SIG-M5 treated with dmso at 0.1 percent for 504 hours (cell line): ENCODE data around the gene PAFAH1B2.
"Not testable (repeated sequence)": the region's sequence is repeated elsewhere in the genome, so short reads cannot be mapped to it uniquely, and the experiment has no call there.

Experiments used
- DNase-seq: peaks from one replicate; lab custom pipeline; 2025; ENCODE audit not compliant: unreplicated experiment; lab: John Stamatoyannopoulos, UW

PAFAH1B2 gene, protein sequence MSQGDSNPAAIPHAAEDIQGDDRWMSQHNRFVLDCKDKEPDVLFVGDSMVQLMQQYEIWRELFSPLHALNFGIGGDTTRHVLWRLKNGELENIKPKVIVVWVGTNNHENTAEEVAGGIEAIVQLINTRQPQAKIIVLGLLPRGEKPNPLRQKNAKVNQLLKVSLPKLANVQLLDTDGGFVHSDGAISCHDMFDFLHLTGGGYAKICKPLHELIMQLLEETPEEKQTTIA

DNA sequence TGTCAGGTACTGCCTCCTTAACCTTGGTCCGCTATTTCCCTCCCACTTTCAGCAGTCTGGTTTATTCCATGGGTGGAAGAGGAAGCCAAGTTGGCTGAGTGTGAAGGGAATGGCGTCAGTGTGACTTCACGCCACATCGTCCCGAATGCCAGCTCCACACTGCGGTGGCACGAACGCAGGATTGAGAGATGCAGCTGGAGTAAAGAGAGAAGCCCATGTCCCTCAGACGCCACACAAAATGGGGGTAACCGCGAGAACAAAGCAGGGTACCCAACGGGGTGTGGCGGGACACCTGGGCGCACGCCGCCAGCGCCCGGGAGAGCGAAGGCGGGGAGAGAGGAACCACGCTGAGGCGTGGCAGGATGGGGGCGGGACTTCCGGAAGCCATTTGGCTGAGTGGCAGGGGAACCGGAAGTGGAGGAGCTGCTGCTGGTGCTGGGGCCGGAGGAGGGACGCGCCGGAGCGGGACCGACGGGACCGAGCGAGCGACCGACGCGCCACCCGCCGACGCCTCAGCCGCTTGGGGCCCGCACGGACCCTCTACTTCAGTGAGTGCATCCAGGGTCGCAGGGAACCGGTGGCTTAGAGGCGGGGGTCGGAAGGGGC, at the start of gene PAFAH1B2:
Gene PAFAH1B2, plus strand, starts transcription at position 417 of the 606 bp plus-strand sequence. CDS start 8,161 bp downstream, outside the sequence.
- DNase-seq: peak; percentile 90

DNA sequence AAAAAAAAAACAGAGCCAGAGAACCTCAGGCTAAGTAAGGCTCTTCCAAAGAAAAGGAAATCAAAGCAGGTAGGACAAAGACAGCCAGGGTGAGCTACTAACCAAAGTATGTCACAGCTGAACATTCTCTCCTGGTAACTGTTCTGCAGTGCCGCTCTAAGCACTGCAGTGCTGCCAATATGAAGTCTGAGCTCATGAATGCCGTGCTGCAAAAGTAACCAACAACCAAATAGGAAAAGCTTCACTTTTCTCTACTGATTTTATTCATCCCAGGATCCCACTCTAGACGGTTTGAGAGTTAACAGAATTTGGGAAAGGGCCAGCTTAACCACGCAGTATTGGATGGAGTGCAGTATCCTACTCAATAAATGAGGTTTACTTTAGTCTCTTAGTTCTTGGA, 49.3 kb upstream of the PAFAH1B2 start:
- DNase-seq: no peak

DNA sequence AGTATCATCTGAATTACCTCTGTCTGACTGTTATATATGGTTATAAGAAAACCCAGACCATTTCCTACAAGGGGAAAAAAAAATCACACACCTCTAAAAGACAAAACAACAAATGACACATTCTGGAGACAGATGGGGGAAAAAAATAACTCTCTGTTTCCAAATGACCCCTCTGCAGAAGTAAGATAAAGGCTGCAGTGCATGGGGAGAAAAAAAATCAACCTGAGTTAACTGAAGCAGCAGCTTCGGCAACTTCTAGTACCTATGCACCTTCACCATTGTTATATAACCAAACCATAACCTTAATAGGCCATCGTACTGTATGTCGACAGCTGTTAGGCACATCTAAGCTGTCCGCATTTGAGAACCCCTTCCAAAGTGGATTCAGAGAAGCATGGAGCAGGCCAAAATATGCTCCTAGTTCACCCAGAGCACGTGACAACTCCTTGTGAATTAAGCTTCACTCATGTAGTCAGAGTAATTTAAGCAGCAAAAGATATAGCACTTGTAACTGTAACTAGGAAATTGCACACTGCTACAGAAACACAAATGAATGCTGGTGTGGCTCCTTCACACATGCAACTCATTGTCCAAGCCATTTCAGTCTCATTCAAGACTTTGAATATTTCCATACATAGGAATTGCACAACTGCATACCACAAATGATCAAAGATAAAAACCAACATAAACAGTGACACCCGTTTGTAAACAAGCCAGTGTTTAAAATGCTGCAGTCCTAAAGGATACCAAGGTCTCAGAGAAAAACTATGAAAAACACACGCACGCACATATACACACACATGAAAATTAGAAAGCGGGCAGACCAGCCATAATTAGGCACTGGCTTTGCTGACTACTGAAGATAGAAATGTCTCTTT, 48.6 kb upstream of the PAFAH1B2 start:
- DNase-seq: no peak

DNA sequence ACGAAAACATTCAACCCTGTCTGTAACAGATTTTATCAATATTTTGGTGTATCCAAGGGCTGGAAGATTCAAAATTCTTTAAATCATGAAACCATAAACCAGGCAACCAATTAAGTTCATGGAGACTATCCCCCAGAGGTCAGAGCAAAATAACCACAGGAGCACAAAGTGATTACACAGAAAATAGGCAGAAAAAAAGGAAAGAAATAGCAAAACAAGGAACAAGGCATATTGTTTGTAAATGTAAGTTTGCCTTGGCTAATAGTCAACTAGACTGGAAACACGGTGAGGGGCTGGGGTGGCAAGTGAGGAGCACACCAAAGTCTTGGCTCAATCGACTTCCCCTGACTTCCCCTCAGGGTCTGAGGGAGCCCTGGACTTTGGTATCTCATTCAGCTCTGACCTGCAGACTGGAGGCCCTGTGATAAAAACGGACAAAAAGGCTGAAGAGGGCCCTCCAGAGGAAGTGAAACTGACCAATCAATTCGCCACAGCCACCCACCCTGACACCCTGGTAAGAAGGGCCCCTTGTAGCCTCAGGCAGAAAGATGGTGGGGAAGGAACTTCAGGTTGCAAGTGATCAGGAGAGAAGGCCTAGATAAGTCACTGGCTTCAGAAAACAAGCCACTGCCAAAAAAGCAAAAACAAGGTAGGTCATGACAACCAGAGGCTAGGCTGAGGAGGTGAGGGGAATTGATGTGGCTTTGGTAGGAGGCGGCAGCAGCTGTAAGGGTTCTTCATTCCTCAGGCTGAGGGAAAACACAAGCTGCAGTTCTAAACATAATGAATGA, 47.7 kb upstream of the PAFAH1B2 start:
- DNase-seq: peak; percentile 82

DNA sequence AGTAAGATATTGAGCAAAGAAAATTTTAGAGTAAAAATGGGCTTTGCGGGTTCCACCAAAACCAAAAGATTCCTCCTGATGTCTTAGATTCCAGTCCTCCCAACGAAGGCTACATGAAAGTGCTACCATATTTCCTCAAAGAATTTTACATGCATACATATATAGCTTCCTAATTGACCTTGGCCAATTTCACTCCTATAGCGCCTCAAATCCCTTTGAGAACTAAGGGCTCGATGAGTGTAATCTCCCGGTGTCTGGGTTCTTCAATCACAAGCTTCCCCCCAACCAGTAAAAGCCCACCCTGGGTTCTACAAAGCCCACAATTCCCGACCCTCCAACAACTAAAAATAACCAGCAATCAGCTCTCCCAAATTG, 47.1 kb upstream of the PAFAH1B2 start:
- no peak for DNase-seq

DNA sequence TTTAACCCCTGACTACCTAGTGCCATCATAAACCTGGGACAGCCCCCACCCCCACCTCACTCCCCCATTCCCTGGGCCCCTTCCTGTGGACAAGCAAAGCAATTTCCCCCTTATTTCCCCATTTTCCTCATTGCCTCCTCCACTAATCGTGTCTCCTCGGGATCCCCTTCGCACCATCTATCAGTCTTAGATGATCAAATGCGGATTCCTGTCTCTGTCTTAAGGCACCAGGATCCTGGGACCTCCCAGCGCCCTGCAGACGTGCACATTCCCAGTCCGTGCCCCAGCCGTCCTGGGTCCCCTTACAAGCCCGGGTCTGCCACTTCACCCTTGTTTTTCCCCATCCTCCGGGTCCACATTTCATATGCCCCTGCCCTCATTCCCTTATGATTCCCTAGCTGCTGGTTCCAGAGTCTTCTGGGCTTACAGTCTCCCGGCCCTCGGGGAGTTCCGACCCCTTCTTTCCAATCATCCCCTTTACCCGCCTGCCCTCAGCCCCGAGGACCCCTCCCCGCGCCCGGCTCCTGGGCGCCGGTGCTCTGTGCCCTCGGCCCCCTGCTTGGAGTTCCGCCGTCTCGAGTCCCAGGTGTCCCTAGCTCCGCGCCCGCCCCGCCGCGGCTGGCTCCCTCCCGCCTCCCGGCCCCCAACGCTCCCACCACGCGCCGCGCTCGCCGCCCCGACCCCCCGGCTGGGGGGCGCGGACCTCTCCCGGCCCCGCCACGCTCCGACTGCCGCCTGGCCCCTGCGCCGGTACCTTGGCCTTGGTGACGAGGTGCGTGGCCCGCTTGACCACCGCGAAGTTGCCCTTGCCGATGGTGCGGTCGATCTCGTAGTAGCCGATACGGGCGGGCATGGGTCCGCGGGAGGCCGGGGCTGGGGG, 46.5 kb upstream of the PAFAH1B2 start:
- no peak for DNase-seq

DNA sequence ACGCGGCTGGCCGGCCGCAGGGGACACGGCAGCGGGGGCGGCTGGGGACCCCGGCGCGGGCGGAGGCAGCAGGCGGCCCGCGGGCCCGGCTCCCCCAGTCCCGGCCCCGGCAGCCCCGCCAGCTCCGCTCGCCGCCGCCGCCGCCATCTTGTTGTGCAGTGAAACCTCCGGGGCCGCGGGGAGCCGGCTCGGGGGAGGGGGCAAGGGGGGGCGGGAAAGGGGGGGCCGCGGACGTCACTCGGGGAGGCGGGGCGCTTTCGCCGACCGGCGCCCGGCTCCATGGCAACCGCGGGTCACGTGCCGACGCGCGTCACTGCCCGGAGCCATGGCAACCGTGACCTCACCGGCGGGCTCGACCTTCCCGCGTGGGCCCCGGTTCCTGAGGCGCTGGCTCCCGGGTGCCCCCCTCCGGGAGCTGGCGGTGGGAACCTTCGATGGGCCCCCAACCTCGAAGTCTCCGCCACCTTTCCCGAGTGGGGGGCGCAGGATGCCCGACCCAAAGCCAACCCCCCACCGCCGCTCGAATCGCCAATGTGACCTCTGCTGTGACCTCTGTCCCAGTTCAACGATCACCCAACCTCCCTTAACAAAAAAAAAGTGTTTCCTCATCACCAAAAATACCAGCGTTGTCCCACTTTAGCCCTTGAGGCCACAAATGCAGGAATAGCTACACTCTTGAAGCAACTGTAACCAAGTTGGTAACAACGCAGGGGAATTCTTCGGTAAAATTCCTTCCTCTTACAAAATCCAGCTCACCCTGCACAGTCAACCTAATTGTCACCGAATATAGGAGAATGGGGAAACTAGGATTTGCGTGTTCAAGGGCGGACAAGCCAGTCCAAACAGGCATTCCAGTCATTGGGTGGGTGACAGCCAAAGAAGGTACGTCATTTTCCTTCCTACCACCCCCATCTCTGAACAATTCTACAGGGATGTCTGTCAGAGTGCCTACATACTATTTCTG, 45.5 kb upstream of the PAFAH1B2 start, which contains the start of gene SIK3:
Gene SIK3, minus strand, starts transcription at position 160 of the 964 bp plus-strand sequence. Its CDS starts 13 bp downstream, at position 147.
- DNase-seq: peak; percentile 81

DNA sequence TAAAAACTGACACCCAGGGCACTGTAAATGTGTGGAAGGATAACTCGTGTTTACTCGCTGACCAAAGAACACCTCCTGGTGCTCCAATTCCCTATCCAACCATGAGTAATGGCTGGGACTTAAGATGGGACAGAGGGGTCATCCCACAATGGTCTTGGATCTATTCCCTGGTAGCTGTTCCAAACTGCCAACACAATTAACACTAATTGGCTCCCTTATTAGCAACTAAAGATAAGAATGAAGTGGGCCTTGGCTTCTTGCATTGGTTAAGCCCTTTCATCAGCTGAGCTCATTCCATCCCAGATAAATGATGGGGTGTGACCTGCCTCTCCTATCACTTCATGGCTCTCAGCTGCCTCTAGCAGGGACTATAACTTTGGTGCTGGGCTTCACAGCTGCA, 44.4 kb upstream of the PAFAH1B2 start:
- DNase-seq: no peak

DNA sequence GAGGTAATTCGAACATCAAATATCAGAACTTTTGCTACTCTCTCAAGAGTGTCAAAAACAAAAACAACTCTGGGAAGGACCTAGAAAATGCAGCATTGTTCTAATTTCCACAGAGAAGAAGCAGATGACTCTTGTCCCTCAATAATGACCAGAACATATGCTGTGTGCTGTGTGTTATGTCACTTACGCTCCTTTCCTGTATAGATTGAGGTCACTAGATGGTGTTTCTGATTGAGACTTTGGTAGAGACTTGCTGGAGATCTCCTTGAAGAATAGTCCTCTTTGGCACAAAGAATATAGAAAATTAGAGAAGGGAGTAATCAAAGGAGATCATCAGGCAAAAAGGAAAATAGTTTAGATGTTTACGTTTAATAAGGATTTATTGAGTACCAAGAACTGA, 43.5 kb upstream of the PAFAH1B2 start:
- no peak for DNase-seq

DNA sequence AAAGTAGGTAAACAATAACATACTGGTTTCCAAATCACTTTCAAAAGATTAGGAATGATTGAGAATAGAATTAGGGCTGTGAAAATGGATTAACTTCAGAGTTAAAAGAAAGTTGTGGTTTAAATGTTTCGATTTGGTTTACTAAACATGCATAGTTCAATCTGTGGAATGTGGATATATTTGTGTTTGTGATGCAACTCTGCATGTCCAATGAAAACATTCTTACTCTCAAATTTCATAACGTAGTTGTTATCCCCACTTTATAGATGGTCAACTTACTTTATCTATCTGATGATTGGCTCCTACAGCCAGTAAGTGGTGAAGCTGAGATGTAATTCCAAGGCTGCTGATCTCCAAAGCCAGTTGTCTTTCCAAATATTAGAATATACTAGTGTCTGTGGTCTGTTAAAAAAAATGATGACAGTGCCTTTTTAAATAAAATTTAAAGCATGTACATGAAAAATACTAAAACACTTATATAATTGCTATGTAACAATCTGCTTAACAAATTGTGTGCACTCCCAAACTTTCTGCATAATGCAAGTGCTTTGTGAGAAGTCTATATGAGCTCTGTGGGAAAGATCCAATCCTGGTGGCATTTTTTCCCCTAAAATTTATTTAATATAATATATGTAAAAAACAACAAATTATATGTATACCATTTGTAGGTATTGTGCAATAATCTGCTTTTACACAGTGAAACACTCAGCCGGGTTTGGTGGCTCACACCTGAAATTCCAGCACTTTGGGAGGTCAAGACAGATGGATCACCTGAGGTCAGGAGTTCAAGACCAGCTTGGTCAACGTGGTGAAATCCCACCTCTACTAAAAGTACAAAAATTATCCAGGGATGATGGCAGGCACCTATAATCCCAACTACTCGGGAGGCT, 36.1 kb upstream of the PAFAH1B2 start:
- DNase-seq: no peak

DNA sequence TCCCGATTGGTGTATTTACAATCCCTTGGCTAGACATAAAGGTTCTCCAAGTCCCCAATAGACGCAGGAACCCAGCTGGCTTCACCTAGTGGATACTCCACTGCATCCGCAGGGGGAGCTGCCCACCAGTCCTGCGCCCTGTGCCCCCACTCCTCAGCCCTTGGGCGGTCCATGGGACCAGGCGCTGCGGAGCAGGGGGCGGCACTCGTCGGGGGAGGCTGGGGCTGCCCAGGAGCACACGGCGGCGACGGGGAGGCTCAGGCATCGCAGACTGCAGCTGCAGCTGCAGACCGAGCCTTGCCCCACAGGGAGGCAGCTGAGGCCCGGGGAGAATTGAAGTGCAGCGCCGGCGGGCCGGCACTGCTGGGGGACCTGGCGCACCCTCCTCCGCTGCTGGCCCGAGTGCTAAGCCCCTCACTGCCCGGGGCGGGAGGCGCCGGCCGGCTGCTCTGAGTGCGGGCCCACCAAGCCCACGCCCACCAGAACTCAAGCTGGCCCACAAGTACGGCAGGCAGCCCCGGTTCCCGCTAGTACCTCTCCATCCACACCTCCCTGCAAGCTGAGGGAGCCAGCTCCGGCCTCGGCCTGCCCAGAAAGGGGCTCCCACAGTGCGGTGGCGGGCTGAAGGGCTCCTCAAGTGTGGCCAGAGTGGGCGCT, 33.7 kb upstream of the PAFAH1B2 start:
- DNase-seq: no peak

DNA sequence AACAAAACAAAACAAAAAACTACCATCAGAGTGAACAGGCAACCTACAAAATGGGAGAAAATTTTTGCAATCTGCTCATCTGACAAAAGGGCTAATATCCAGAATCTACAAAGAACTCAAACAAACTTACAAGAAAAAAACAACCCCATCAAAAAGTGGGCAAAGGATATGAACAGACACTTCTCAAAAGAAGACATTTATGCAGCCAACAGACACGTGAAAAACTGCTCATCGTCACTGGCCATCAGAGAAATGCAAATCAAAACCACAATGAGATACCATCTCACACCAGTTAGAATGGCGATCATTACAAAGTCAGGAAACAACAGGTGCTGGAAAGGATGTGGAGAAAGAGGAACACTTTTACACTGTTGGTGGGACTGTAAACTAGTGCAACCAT, 31.6 kb upstream of the PAFAH1B2 start:
- DNase-seq: not testable (repeated sequence)

DNA sequence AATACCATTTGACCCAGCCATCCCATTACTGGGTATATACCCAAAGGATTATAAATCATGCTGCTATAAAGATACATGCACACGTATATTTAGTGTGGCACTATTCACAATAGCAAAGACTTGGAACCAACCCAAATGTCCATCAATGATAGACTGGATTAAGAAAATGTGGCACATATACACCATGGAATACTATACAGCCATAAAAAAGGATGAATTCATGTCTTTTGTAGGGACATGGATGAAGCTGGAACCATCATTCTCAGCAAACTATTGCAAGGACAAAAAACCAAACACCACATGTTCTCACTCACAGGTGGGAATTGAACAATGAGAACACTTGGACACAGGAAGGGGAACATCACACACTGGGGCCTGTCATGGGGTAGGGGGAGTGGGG, 31.1 kb upstream of the PAFAH1B2 start:
- not testable (repeated sequence) for DNase-seq

DNA sequence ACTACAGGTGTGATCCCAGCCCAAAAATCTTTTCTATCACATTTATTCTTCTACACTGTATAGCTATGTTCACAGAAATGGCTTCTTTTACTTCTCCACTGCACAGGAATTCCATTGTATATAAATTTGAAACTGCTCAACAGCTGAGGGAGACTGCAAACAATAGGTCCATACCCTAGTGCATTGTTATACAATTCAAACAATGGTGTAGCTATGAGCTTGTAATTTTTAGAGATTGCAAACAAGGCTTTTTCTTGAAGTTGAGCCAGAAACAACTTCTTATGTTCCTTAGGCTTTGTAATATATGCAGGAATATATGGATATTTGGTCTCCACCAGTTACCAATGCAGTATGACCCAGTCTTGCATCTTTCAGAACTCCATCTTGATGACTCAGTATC, 26.4 kb upstream of the PAFAH1B2 start:
- no peak for DNase-seq

DNA sequence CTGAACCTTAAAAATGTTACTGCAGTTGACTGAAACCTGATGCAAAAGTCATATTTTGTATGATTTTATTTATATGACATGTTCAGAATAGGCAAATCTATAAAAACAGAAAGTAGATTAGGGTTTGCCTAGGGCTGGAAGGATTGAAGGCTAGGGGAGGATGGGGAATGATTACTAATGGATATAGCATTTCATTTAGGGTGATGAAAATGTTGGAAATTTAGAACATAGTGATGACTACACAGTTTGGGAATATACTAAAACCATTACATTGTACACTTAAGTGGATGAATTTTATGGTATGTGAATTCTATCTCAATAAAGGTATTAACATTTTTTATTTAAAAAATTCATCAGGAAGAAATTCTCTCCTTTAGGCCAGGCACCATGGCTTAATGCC, 22.9 kb upstream of the PAFAH1B2 start:
- no peak for DNase-seq

DNA sequence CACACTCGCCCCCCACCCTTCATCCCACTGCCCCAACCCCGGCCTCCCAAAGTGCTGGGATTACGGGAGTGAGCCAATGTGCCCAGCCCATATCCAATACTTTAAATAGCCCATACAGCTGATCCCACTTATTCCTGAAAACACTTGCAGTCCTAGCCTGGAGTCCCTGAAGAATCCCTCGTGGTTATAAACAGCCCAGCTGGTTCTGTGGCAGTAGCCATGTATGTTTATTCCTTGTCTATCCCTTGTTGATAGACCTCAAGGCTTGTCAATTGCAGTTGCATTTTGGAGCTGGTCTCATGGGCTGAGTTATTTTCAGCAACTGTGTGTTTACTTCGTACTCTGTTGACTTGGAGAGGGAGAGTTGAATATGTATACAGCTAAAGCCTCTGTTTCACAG, 21.5 kb upstream of the PAFAH1B2 start:
- no peak for DNase-seq

DNA sequence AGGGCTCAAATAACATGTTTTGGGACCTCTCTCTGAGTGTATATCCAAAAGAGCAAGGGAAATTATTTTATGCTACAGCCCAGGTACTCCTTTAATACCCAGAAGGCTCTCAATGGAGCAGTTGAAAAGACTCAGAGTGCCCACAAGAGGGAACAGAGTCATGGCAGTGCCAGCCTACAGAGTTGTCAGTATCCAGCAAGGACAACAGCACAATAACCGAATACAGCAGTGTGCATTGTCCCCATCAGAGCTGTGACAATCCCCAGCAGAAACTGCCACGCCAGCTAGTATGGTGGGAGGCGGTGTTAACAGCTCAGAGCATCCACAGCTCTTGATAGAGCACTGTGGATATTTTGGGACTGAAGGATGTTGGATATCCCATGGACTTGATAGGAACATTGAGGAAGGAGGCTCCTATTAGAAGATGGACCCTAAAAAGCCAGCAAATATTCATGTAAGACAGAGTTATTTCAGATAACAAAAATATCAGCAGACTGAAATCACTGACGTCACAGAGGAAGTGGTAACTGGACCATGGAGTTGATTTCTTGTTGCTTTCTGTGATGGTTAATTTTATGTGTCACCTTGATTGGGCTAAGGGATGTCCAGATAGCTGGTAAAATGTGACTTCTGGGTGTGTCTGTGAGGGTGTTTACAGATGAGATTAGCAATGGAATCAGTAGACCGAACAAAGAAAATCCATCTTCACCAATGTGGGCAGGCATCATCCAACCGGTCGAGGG, 17.7 kb upstream of the PAFAH1B2 start:
- DNase-seq: no peak
